HG02759 (cell line): ENCODE data around the gene ZMYND11.
"Not testable (repeated sequence)": the region's sequence is repeated elsewhere in the genome, so short reads cannot be mapped to it uniquely, and the experiment has no call there.

Source experiments
- ATAC-seq: cut with Tn5 transposase; IDR thresholded peaks from one replicate; pipeline ENCODE4 v1.9.1; 2021; ENCODE audit warnings: mild to moderate bottlenecking, moderate library complexity; ENCODE audit not compliant: unreplicated experiment

ZMYND11 gene

DNA sequence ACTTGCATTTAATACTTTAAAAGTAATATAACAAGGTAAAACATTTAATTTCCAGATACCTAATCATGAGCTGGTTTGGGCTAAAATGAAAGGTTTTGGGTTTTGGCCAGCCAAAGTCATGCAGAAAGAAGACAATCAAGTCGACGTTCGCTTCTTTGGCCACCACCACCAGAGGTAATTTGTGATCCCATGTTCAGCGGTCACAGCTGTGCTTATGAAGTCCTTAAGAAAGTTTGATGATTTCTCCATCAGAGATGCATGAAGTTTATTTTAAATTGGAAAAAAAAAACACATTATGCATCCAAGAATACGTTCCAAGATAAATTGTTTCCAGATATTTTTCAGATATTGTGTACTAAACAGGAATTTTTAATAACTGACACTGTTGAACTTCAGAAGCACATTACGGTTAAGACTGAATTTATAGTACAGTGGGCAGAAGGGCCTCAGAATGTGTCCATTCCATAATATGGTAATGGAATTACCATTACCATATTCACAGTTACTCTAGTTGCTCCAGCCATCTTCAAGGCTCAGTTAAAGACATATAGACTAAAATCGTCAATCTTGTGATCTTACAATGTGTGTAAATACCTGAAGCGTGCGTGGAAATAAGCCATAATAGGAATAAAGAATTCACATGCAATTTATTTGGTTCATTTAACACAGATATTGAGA, 106.8 kb downstream of the ZMYND11 start:
- no peak for ATAC-seq

DNA sequence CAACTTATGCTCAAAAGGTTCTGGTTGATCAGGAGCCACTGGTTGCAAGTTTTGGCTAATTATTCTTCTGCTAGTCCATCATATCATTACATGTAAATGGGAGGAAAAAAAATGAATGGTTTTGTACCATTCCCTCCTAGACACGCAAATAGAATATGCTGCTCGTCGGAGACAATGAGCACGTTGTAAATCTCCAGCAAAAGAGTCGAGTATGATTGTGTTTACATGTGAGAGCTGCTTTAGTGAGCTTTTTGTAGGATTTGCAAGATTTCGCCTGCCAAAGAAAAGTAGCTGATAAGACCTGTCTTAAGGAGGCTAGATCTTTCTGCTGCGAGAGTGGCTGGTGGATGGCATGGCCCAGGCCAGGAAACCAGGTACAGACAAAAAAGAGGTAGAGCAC, 109.0 kb downstream of the ZMYND11 start:
- no peak for ATAC-seq

DNA sequence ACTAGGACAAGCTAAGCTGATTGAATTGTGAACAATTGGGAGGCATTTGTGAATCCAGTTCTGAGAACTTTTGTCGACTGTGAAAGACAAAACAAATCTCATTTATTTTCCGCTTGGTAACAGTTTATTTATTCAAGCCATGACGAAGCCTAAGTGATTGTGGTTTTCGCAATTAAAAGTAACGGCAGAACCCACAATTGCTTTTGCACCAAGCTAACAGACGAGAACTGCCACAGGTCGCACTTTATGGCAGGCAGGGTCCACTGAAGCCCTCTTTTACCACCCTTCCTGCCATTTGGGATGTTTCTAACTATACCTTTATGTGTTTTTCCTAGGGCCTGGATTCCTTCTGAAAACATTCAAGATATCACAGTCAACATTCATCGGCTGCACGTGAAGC, 111.2 kb downstream of the ZMYND11 start:
- ATAC-seq = no peak

DNA sequence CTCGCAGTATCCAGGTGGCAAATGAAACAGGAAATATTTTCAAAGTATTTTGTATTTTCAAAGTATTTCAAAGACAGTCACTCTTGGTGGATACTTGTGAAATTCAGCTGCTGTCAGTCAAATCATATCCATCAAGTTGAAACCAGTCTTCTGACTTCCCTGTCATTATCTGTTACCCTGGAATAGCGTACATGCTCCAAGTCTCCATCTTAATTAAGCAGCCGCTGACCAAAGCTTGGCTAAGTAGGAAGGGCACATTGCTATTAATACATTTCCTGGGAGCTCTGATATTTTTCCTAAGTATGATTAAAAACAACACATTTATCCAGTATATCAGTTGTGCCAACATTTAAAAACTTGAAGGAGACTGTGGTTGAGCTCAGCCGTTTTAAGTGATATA, 112.2 kb downstream of the ZMYND11 start:
- no peak for ATAC-seq

- no peak for ATAC-seq
These were observed 113.1 kb downstream of the ZMYND11 start for GRCh38 chr10:248307-248706.

GRCh38 chr10:251982-252582, 116.8 kb downstream of the ZMYND11 start:
- no peak for ATAC-seq

GRCh38 chr10:260819-261429, 125.7 kb downstream of the ZMYND11 start:
- ATAC-seq = no peak

DNA sequence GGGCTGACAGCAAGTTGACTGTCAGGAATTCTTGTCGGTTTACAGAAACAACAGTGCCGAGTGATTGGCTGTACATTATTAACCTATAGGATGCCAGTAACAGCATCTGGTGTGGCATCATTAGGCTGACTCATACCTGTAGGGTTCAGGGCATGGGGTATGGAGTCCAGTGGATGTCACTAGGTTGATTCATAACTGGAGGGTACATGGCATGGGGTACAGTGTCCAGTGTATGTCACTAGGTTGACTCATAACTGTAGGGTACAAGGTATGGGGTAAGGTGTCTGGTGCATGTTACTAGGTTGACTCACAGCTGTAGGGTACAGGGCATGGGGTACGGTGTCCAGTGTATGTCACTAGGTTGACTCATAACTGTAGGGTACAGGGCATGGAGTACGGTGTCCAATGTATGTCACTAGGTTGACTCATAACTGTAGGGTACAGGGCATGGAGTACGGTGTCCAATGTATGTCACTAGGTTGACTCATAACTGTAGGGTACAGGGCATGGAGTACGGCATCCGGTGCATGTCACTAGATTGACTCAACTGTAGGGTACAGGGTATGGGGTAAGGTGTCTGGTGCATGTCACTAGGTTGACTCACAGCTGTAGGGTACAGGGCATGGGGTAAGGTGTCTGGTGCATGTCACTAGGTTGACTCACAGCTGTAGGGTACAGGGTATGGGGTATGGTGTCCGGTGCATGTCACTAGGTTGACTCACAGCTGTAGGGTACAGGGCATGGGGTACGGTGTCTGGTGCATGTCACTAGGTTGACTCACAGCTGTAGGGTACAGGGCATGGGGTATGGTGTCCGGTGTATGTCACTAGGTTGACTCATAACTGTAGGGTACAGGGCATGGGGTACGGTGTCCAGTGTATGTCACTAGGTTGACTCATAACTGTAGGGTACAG, 129.2 kb downstream of the ZMYND11 start:
- ATAC-seq = not testable (repeated sequence)

- not testable (repeated sequence) for ATAC-seq
These were observed 129.8 kb downstream of the ZMYND11 start for GRCh38 chr10:265074-265440.

- not testable (repeated sequence) for ATAC-seq
These were observed 130.7 kb downstream of the ZMYND11 start for GRCh38 chr10:265816-266588.

- ATAC-seq = no peak
These were observed 131.7 kb downstream of the ZMYND11 start for GRCh38 chr10:266974-267425.

GRCh38 chr10:267705-268104, 132.4 kb downstream of the ZMYND11 start:
- no peak for ATAC-seq

DNA sequence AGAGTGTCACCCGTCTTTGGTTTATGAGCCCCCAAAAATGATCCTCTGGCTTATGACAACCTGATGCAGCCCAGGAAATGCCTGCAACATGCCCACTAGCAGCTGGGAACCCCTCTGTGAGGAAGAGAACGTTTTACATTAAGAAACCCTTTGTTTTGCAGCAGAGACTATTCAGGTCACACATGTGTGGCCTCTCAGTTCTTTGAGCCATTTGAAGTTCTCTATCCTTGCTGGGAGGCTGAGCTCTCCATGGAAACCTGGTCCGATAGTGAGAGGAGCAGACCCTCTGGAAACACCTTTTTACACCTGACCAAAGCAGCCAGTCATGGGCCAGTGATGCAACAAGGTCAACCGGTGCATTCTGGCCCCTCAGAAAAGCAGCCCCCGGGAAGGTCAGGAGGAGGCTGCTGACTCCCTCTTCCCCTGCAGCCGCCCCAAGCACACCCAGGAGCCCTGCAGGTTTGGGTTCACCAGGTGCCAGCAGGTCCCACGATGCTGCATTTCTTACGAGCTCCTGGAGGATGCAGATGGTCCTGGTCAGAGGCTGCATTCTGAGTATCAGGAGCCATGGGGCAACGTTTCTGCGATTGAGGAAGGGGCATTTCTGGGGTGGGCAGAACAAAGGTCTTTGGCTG, 134.3 kb downstream of the ZMYND11 start:
- ATAC-seq = no peak

DNA sequence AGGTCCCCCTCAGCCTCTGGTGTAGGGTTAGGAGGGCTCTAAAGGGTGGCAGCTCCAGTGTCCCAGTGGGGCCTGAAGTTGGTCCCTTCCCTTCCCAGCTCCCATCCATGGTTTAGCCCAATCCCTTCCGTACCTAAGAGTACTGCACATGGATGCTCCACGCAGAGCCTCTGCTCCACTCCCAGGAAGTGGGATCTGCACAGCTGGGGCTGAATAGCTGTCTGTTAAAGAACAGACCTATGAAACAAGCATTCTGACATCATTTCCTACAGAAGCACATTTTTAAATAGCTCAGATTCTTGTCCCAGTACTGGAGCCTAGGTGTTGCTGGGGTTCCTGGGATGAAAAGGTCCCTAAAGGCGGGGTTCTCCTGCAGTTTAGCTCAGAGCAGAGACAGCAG, 135.9 kb downstream of the ZMYND11 start:
- ATAC-seq = no peak

DNA sequence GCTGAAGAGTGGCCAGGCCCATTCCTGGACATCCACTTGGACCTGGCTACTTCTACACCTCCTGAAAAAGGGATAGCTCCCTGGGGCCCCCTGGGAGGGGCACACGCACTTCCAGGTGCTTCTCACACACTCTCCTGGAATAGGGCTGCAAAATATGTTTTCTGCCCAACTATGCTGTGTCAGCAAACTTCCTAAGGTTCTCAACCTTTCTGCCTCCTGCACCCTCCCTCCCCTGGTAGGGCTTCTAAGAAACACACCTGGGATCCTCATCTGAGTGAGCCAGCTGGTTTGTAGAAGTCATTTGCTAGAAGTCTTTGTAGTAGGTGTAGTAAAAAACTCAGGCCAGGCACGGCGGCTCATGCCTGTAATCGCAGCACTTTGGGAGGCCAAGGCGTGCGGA, 136.5 kb downstream of the ZMYND11 start:
- ATAC-seq = no peak

GRCh38 chr10:273088-273487, 137.8 kb downstream of the ZMYND11 start:
- no peak for ATAC-seq

DNA sequence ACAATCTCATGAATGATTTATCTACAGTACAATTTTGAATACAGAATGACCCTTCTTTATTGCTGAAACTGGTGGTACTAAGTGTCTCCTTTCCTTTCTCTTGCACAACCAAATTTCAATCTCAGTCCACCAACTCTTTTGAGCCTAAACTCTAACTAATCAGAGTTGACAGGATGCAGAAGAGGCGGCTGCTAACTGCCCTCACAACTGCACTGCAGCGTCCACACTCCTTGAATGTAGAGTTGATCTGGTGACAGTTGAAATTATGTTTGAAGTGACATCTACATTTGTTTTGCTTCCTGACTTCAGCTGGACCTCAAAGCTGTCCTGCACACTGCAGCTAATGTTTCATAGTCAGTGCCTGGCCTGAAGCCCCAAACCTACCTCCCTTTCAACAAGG, 139.6 kb downstream of the ZMYND11 start:
- ATAC-seq = no peak

DNA sequence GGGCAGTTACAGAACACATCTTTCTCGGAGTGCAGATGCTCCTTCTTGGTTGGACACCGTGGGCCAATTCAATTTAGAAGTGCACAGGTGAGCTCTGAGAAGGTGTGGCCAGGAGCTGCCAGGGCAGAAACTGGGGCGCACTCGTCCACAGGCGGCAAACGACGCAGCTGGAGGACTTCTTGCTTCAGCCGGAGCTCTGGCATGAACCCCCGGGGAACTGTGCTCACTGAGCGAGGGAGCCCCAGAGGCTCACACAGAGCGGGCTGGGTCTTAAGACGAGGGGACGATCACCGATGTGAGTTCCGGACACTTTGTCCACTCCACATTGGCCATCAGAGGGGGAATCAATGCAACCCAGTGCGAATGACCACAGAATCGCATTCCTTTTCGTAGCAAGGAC, 140.4 kb downstream of the ZMYND11 start:
- ATAC-seq = no peak

DNA sequence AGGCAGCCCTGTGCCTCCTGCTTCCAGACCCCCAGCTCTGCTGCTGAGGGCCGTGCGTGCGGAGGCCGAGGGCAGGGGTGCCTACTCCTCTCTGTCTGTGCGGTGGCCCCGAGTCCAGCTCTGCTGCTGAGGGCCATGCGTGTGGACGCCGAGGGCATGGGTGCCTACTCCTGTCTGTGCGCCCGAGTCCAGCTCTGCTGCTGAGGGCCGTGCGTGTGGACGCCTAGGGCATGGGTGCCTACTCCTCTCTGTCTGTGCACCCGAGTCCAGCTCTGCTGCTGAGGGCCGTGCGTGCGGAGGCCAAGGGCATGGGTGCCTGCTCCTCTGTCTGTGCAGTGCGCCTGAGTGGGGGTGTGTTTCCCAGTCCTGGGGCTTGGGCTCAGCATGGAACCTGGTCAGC, 142.7 kb downstream of the ZMYND11 start:
- no peak for ATAC-seq

DNA sequence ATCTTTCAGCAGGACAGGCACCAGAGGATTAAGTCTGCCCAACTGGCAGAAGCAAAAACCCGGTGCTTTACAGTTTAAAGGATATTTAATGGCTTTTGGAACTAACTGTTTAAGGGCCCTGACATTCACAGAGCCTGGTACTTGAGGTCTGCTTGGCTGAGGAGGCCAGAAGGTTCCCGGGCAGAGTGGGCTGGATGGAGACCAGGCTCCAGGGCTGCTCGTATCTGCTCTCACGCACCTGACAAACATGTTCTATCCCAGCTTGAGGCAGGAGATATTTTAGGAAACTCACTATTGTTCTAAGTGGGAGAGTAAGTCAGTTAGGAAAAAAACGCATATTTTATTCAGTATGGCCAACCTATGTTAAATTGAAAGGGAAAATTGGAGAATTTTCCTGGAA, 143.5 kb downstream of the ZMYND11 start:
- ATAC-seq = no peak
